GM13977 (cell line): Measurements from ENCODE around the gene FUBP3.

Source experiments
- DNase-seq: peaks from one replicate; pipeline ENCODE4 v3.0.0; 2012; ENCODE audit warnings: low spot score
- CTCF ChIP-seq: IDR thresholded peaks from 2 replicates; pipeline ENCODE4 v1.5.1; 2012; ENCODE audit warnings: mild to moderate bottlenecking, control low read depth; ENCODE audit not compliant: insufficient read depth; ENCODE audit errors: extremely low read depth, missing control alignments
- in situ Hi-C: fragments of 300-500 bp; cut with MboI; formaldehyde crosslinking; loops from one replicate; pipeline ENCODE4 v1.12.0; 2022; ENCODE audit warnings: low sequenced_read_pairs, low pct_unique_long_range_greater_than_20kb, mixed read lengths, inconsistent platforms; ENCODE audit not compliant: unreplicated experiment

Gene FUBP3

GRCh38 chr9:130599625-130600024 is 20.2 kb downstream of the FUBP3 start:
- TF ChIP-seq CTCF, result no peak
- no peak for DNase-seq
- in situ Hi-C loops, result no loop called here

GRCh38 chr9:130601100-130601499 is 21.7 kb downstream of the FUBP3 start:
- in situ Hi-C loops, result no loop called here
- no peak for DNase-seq
- TF ChIP-seq CTCF, result no peak

GRCh38 chr9:130604295-130604694 is 24.9 kb downstream of the FUBP3 start:
- TF ChIP-seq CTCF, result no peak
- in situ Hi-C loops, result no loop called here
- DNase-seq, result no peak

- TF ChIP-seq CTCF, result no peak
- in situ Hi-C loops, result no loop called here
- DNase-seq, result no peak
These were observed 27.7 kb downstream of the FUBP3 start for GRCh38 chr9:130606887-130607600.

- DNase-seq, result no peak
- no peak for TF ChIP-seq CTCF
- in situ Hi-C loops, result no loop called here
These were observed 28.5 kb downstream of the FUBP3 start for GRCh38 chr9:130607640-130608420.

GRCh38 chr9:130608554-130609134 is 29.3 kb downstream of the FUBP3 start:
- in situ Hi-C loops, result no loop called here
- DNase-seq, result no peak
- no peak for TF ChIP-seq CTCF
